Measurements from ENCODE around the gene FAM118B. TPM values are rescaled to one million over a fixed set of nuclear protein-coding genes. Genes with fewer than 3 reads are reported as not detected.

FAM118B gene
- total RNA-seq, 1 experiment from 2014 or later, result 13.1 TPM

- Histone ChIP-seq H4K20me1 (ENCODE audit: insufficient read depth) (no peaks in the 10 kb centered on the region), H3K4me2 (peak within 1 kb of the TSS; percentile 88), H3K9me2 (ENCODE audit: insufficient read depth) (no peaks in the 10 kb centered on the region), H3F3A (ENCODE audit: insufficient read depth, low read depth) (no peaks in the 10 kb centered on the region), H3K36me3 (ENCODE audit: low read depth) (no peaks in the 10 kb centered on the region), H3K27me3 (ENCODE audit: insufficient read depth, low read depth) (no peaks in the 10 kb centered on the region), H3K4me1 (replicated peaks; ENCODE audit: insufficient read depth) (peaks cover 12% of the 10 kb centered on the region), H2AFZ (peak within 1 kb of the TSS; percentile 96), H3K79me2 (ENCODE audit: low read depth) (peaks cover 11% of the 10 kb centered on the region; the same call in 1 of the 2 replicates), H3K27ac (peak within 1 kb of the TSS; percentile 73), H3K4me3 (peak within 1 kb of the TSS; percentile 88), H3K9me3 (ENCODE audit: insufficient read depth, low read depth) (no peaks in the 10 kb centered on the region)
- ChIA-PET POLR2A (ENCODE audit: unreplicated experiment) (interaction anchor here (0.6 to 0.7 kb wide), 2 partner anchors 34 to 54 kb away, joined by 3 to 7 read pairs; no protein-coding TSS in a partner anchor), CTCF (interaction anchor here (0.7 to 1.0 kb wide), 3 partner anchors 36 to 177 kb away, joined by 3 to 4 read pairs (median 3); no protein-coding TSS in a partner anchor)
- no TSS peak for BruUV-seq (replicated peaks)
- TF ChIP-seq, protein P1, sequence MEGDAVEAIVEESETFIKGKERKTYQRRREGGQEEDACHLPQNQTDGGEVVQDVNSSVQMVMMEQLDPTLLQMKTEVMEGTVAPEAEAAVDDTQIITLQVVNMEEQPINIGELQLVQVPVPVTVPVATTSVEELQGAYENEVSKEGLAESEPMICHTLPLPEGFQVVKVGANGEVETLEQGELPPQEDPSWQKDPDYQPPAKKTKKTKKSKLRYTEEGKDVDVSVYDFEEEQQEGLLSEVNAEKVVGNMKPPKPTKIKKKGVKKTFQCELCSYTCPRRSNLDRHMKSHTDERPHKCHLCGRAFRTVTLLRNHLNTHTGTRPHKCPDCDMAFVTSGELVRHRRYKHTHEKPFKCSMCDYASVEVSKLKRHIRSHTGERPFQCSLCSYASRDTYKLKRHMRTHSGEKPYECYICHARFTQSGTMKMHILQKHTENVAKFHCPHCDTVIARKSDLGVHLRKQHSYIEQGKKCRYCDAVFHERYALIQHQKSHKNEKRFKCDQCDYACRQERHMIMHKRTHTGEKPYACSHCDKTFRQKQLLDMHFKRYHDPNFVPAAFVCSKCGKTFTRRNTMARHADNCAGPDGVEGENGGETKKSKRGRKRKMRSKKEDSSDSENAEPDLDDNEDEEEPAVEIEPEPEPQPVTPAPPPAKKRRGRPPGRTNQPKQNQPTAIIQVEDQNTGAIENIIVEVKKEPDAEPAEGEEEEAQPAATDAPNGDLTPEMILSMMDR (conservative IDR thresholded peaks at IDR 0.05), result no peak
- TF ChIP-seq EZH2 (IDR thresholded peaks at IDR 0.05; ENCODE audit: low read depth), result no peak
- peak; percentile 85 to 91 for DNase-seq
- intact Hi-C loops (cut with micrococcal nuclease; ENCODE audit: unreplicated experiment), result loop anchor here (1.0 to 10.0 kb wide), 2 partner anchors 93 to 379 kb away; partner anchors contain the start of genes FAM118B and RPUSD4
Measured at GRCh38 chr11:126303623-126304456, 92.3 kb downstream of the FAM118B start, which contains the start of gene DCPS. Gene DCPS (plus strand): TSS chr11:126304060. CDS start chr11:126304081, 21 bp downstream.

DNA sequence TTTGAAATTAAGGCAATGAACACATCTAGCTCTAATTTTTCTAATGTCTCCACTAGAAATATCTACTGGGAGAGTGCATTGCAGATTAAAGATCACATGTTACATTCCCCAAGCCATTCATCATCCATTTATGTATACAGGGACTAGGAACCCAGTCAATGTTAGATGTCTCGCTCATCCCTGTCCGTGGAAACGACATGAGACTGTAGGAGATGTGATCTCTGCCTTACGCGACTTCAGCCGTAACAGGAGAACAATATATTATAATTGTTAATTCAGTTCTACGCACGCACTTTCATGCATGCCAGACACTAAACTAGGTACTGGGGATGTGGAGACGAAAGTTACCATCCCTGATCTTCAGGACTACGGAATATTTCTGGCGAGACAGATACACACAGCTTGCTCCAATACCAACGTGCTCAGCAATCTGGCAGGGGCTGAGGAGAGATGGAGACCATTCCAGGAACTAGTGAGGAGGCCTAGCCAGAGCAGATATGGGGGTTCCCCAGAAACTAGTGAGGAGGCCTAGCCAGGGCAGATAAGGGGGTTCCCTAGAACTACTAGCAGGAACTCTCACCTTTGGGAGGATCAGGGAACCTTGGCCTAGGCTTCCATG, 93.0 kb downstream of the FAM118B start:
- Histone ChIP-seq H3K4me2 (peak overlapping the region; percentile 88), H3K27me3 (ENCODE audit: insufficient read depth, low read depth) (no peaks in the 10 kb centered on the region), H2AFZ (peak overlapping the region; percentile 96), H3K9me2 (ENCODE audit: insufficient read depth) (no peaks in the 10 kb centered on the region), H4K20me1 (ENCODE audit: insufficient read depth) (no peaks in the 10 kb centered on the region), H3K4me1 (replicated peaks; ENCODE audit: insufficient read depth) (peaks cover 12% of the 10 kb centered on the region), H3K27ac (no peak overlapping the region), H3K79me2 (ENCODE audit: low read depth) (peaks cover 11% of the 10 kb centered on the region; the same call in 1 of the 2 replicates), H3F3A (ENCODE audit: insufficient read depth, low read depth) (no peaks in the 10 kb centered on the region), H3K9me3 (ENCODE audit: insufficient read depth, low read depth) (no peaks in the 10 kb centered on the region), H3K4me3 (peak overlapping the region; percentile 88), H3K36me3 (ENCODE audit: low read depth) (no peaks in the 10 kb centered on the region)
- intact Hi-C loops (cut with micrococcal nuclease; ENCODE audit: unreplicated experiment), result loop anchor here (1.0 to 10.0 kb wide), 3 partner anchors 93 to 768 kb away; partner anchors contain the start of genes FAM118B and RPUSD4
- ChIA-PET CTCF (interaction anchor here (0.7 to 1.0 kb wide), 2 partner anchors 35 to 79 kb away, joined by 3 to 4 read pairs; no protein-coding TSS in a partner anchor), POLR2A (ENCODE audit: unreplicated experiment) (interaction anchor here (0.6 kb wide), 1 partner anchor 35 kb away, joined by 7 read pairs; no protein-coding TSS in a partner anchor)
- no peak for DNase-seq
- TF ChIP-seq, protein P1 (conservative IDR thresholded peaks at IDR 0.05), result no peak
- no peak for TF ChIP-seq EZH2 (IDR thresholded peaks at IDR 0.05; ENCODE audit: low read depth)
- TSS peak; percentile 27 for BruUV-seq (replicated peaks)

DNA sequence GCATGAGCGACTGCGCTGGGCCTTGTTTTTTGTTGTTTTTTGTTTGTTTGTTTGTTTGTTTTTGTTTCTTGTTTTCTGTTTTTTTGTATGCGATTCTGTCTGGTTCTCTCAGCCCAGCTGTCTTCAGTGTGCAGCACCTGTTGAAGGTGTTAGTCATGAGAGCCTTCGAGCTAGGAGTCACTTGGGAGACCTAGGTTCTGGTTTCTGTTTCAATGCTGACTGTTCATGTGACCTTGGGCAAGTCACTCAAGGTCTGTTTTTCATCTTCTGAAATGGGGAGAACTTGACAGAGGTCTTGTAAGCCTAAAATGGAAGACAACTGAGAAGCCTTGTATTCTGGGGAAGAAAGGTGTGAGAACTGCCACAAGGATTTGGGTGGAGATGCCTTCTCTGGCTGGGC, 94.1 kb downstream of the FAM118B start:
- DNase-seq, result no peak
- POLR2A ChIA-PET (ENCODE audit: unreplicated experiment), result no interaction called here
- Histone ChIP-seq H3K27ac (no peak overlapping the region), H4K20me1 (ENCODE audit: insufficient read depth) (no peaks in the 10 kb centered on the region), H3K4me2 (no peak overlapping the region), H3K36me3 (ENCODE audit: low read depth) (no peaks in the 10 kb centered on the region), H3K9me2 (ENCODE audit: insufficient read depth) (no peaks in the 10 kb centered on the region), H3K4me1 (replicated peaks; ENCODE audit: insufficient read depth) (peaks cover 13% of the 10 kb centered on the region), H3K79me2 (ENCODE audit: low read depth) (peaks cover 11% of the 10 kb centered on the region; the same call in 1 of the 2 replicates), H2AFZ (no peak overlapping the region), H3K4me3 (no peak overlapping the region), H3F3A (ENCODE audit: insufficient read depth, low read depth) (peaks cover 5% of the 10 kb centered on the region; the same call in 1 of the 2 replicates), H3K9me3 (ENCODE audit: insufficient read depth, low read depth) (no peaks in the 10 kb centered on the region), H3K27me3 (ENCODE audit: insufficient read depth, low read depth) (no peaks in the 10 kb centered on the region)
- TF ChIP-seq, protein P1 (conservative IDR thresholded peaks at IDR 0.05), result no peak
- TF ChIP-seq EZH2 (IDR thresholded peaks at IDR 0.05; ENCODE audit: low read depth), result no peak
- no TSS peak for BruUV-seq (replicated peaks)
- CTCF ChIA-PET, result no interaction called here
- intact Hi-C loops (cut with micrococcal nuclease; ENCODE audit: unreplicated experiment), result loop anchor here (5.0 to 10.0 kb wide), 2 partner anchors 381 to 767 kb away; no protein-coding TSS in a partner anchor

Measured in PC-9 (cell line).